Activated CD4-positive, alpha-beta T cell treated with anti-CD3 and anti-CD28 coated beads, Interleukin-2, amount 50 U/mL, for 16 hours (primary cell): Measurements from ENCODE around the gene ERC2.
A peak's percentile ranks its signal among the peaks of the same experiment; 100 is the strongest.
"Not testable (repeated sequence)": the region's sequence is repeated elsewhere in the genome, so short reads cannot be mapped to it uniquely, and the experiment has no call there.

Experiments used
- DNase-seq: peaks from one replicate; pipeline ENCODE4 v3.0.0-alpha.2; 2020

ERC2 gene

GRCh38 chr3:56468184-56469106 lies at the start of gene ERC2:
Gene ERC2 (minus strand): TSS chr3:56468467.
- no peak for DNase-seq

- no peak for DNase-seq
These were observed 34.5 kb upstream of the ERC2 start for GRCh38 chr3:56502738-56503137.

- not testable (repeated sequence) for DNase-seq
These were observed 28.1 kb upstream of the ERC2 start for GRCh38 chr3:56496376-56496775.

- peak; percentile 85 for DNase-seq
These were observed 26.5 kb upstream of the ERC2 start for GRCh38 chr3:56494679-56495322.

GRCh38 chr3:56491566-56491965 lies 23.3 kb upstream of the ERC2 start:
- no peak for DNase-seq

- no peak for DNase-seq
These were observed 20.7 kb upstream of the ERC2 start for GRCh38 chr3:56488812-56489600.

- DNase-seq: no peak
These were observed 16.3 kb upstream of the ERC2 start for GRCh38 chr3:56484525-56485032.

- no peak for DNase-seq
These were observed 15.9 kb upstream of the ERC2 start for GRCh38 chr3:56484122-56484521.

- no peak for DNase-seq
These were observed 9.4 kb upstream of the ERC2 start for GRCh38 chr3:56477646-56478045.

- DNase-seq: no peak
These were observed 8.5 kb upstream of the ERC2 start for GRCh38 chr3:56476771-56477170.

GRCh38 chr3:56471771-56472170 lies 3.5 kb upstream of the ERC2 start:
- no peak for DNase-seq

- no peak for DNase-seq
These were observed 874 bp upstream of the ERC2 start for GRCh38 chr3:56469141-56469540.

GRCh38 chr3:56467801-56468183 lies 475 bp downstream of the ERC2 start:
- no peak for DNase-seq

GRCh38 chr3:56467108-56467507 lies 1.2 kb downstream of the ERC2 start:
- DNase-seq: peak; percentile 53

GRCh38 chr3:56459719-56460118 lies 8.5 kb downstream of the ERC2 start:
- DNase-seq: no peak

- DNase-seq: no peak
These were observed 9.2 kb downstream of the ERC2 start for GRCh38 chr3:56459104-56459496.

GRCh38 chr3:56458496-56459103 lies 9.7 kb downstream of the ERC2 start:
- DNase-seq: no peak

GRCh38 chr3:56456117-56456516 lies 12.2 kb downstream of the ERC2 start:
- DNase-seq: no peak

GRCh38 chr3:56453011-56453410 lies 15.3 kb downstream of the ERC2 start:
- DNase-seq: no peak

- no peak for DNase-seq
These were observed 16.2 kb downstream of the ERC2 start for GRCh38 chr3:56452085-56452484.

GRCh38 chr3:56443372-56443771 lies 24.9 kb downstream of the ERC2 start:
- DNase-seq: no peak

GRCh38 chr3:56428667-56429066 lies 39.6 kb downstream of the ERC2 start:
- no peak for DNase-seq

GRCh38 chr3:56424885-56425284 lies 43.4 kb downstream of the ERC2 start:
- no peak for DNase-seq
